Dendritic cell treated with granulocyte-macrophage colony-stimulating factor and Interleukin-4, amounts not matched to agents 40 ng/mL and 50 ng/mL, for 4 days (primary cell): ENCODE results near the gene ZDHHC14.

Source experiments
- H3K27ac Mint-ChIP-seq: one replicate; pipeline ENCODE4 v1.8.0; 2022; ENCODE audit warnings: mild to moderate bottlenecking, mixed read lengths
- H3K27me3 Mint-ChIP-seq: one replicate; pipeline ENCODE4 v1.8.0; 2022; ENCODE audit warnings: mild to moderate bottlenecking, mixed read lengths
- H3K36me3 Mint-ChIP-seq: one replicate; pipeline ENCODE4 v1.8.0; 2022; ENCODE audit warnings: low read depth, mixed read lengths
- H3K4me1 Mint-ChIP-seq: one replicate; pipeline ENCODE4 v1.8.0; 2022; ENCODE audit warnings: low read depth, mixed read lengths
- H3K4me3 Mint-ChIP-seq: one replicate; pipeline ENCODE4 v1.8.0; 2022; ENCODE audit warnings: mild to moderate bottlenecking, moderate library complexity, mixed read lengths
- H3K9me3 Mint-ChIP-seq: one replicate; pipeline ENCODE4 v1.8.0; 2022; ENCODE audit warnings: mixed read lengths
- intact Hi-C: fragments of 100-400 bp; cut with micrococcal nuclease; formaldehyde crosslinking; loops from one replicate; pipeline ENCODE4 v1.15.0; 2022

Gene ZDHHC14

GRCh38 chr6:157628463-157628862 lies 247.5 kb downstream of the ZDHHC14 start:
- intact Hi-C loops = no loop called here
- no peak overlapping the region for H3K4me3 Mint-ChIP-seq
- no peaks in the 10 kb centered on the region for H3K36me3 Mint-ChIP-seq
- H3K27me3 Mint-ChIP-seq = no peaks in the 10 kb centered on the region
- no peaks in the 10 kb centered on the region for H3K4me1 Mint-ChIP-seq
- H3K27ac Mint-ChIP-seq = no peak overlapping the region
- peaks cover 2% of the 10 kb centered on the region for H3K9me3 Mint-ChIP-seq

- H3K4me3 Mint-ChIP-seq = no peak overlapping the region
- H3K4me1 Mint-ChIP-seq = no peaks in the 10 kb centered on the region
- intact Hi-C loops = no loop called here
- no peak overlapping the region for H3K27ac Mint-ChIP-seq
- H3K36me3 Mint-ChIP-seq = no peaks in the 10 kb centered on the region
- H3K27me3 Mint-ChIP-seq = no peaks in the 10 kb centered on the region
- H3K9me3 Mint-ChIP-seq = no peaks in the 10 kb centered on the region
Measured at GRCh38 chr6:157629220-157629619, 248.2 kb downstream of the ZDHHC14 start.

GRCh38 chr6:157630463-157631080 lies 249.6 kb downstream of the ZDHHC14 start:
- Mint-ChIP-seq H3K9me3 (no peaks in the 10 kb centered on the region), H3K27ac (no peak overlapping the region), H3K36me3 (no peaks in the 10 kb centered on the region), H3K4me1 (no peaks in the 10 kb centered on the region), H3K4me3 (no peak overlapping the region), H3K27me3 (no peaks in the 10 kb centered on the region)
- intact Hi-C loops = no loop called here

- intact Hi-C loops = no loop called here
- Mint-ChIP-seq H3K9me3 (no peaks in the 10 kb centered on the region), H3K27ac (no peak overlapping the region), H3K27me3 (no peaks in the 10 kb centered on the region), H3K4me3 (no peak overlapping the region), H3K4me1 (no peaks in the 10 kb centered on the region), H3K36me3 (no peaks in the 10 kb centered on the region)
Measured at GRCh38 chr6:157631412-157631811, 250.4 kb downstream of the ZDHHC14 start.

- no peaks in the 10 kb centered on the region for H3K36me3 Mint-ChIP-seq
- no peaks in the 10 kb centered on the region for H3K4me1 Mint-ChIP-seq
- intact Hi-C loops = no loop called here
- H3K27me3 Mint-ChIP-seq = no peaks in the 10 kb centered on the region
- H3K27ac Mint-ChIP-seq = no peak overlapping the region
- H3K4me3 Mint-ChIP-seq = no peak overlapping the region
- no peaks in the 10 kb centered on the region for H3K9me3 Mint-ChIP-seq
Measured at GRCh38 chr6:157631838-157632614, 251.0 kb downstream of the ZDHHC14 start.

GRCh38 chr6:157632821-157633220 lies 251.8 kb downstream of the ZDHHC14 start:
- Mint-ChIP-seq H3K9me3 (no peaks in the 10 kb centered on the region), H3K36me3 (no peaks in the 10 kb centered on the region), H3K27ac (no peak overlapping the region), H3K4me1 (no peaks in the 10 kb centered on the region), H3K27me3 (no peaks in the 10 kb centered on the region), H3K4me3 (no peak overlapping the region)
- intact Hi-C loops = no loop called here

GRCh38 chr6:157634546-157634945 lies 253.6 kb downstream of the ZDHHC14 start:
- no peaks in the 10 kb centered on the region for H3K4me1 Mint-ChIP-seq
- H3K4me3 Mint-ChIP-seq = no peak overlapping the region
- H3K9me3 Mint-ChIP-seq = no peaks in the 10 kb centered on the region
- intact Hi-C loops = no loop called here
- H3K27ac Mint-ChIP-seq = no peak overlapping the region
- H3K36me3 Mint-ChIP-seq = no peaks in the 10 kb centered on the region
- peaks cover 5% of the 10 kb centered on the region for H3K27me3 Mint-ChIP-seq

GRCh38 chr6:157635388-157636244 lies 254.6 kb downstream of the ZDHHC14 start:
- intact Hi-C loops = no loop called here
- no peaks in the 10 kb centered on the region for H3K4me1 Mint-ChIP-seq
- H3K36me3 Mint-ChIP-seq = no peaks in the 10 kb centered on the region
- no peaks in the 10 kb centered on the region for H3K9me3 Mint-ChIP-seq
- H3K27ac Mint-ChIP-seq = no peak overlapping the region
- no peak overlapping the region for H3K4me3 Mint-ChIP-seq
- peaks cover 8% of the 10 kb centered on the region for H3K27me3 Mint-ChIP-seq

GRCh38 chr6:157637516-157637915 lies 256.5 kb downstream of the ZDHHC14 start:
- H3K27me3 Mint-ChIP-seq = peaks cover 8% of the 10 kb centered on the region
- no peak overlapping the region for H3K27ac Mint-ChIP-seq
- H3K4me1 Mint-ChIP-seq = no peaks in the 10 kb centered on the region
- intact Hi-C loops = no loop called here
- H3K36me3 Mint-ChIP-seq = no peaks in the 10 kb centered on the region
- H3K4me3 Mint-ChIP-seq = no peak overlapping the region
- H3K9me3 Mint-ChIP-seq = no peaks in the 10 kb centered on the region

GRCh38 chr6:157637941-157638662 lies 257.1 kb downstream of the ZDHHC14 start:
- H3K36me3 Mint-ChIP-seq = no peaks in the 10 kb centered on the region
- no peak overlapping the region for H3K4me3 Mint-ChIP-seq
- intact Hi-C loops = no loop called here
- no peak overlapping the region for H3K27ac Mint-ChIP-seq
- no peaks in the 10 kb centered on the region for H3K9me3 Mint-ChIP-seq
- no peaks in the 10 kb centered on the region for H3K4me1 Mint-ChIP-seq
- H3K27me3 Mint-ChIP-seq = peaks cover 8% of the 10 kb centered on the region

- Mint-ChIP-seq H3K27me3 (peaks cover 8% of the 10 kb centered on the region), H3K9me3 (no peaks in the 10 kb centered on the region), H3K36me3 (no peaks in the 10 kb centered on the region), H3K4me1 (no peaks in the 10 kb centered on the region), H3K4me3 (no peak overlapping the region), H3K27ac (no peak overlapping the region)
- intact Hi-C loops = no loop called here
Measured at GRCh38 chr6:157638779-157639178, 257.8 kb downstream of the ZDHHC14 start.

- H3K27me3 Mint-ChIP-seq = peaks cover 23% of the 10 kb centered on the region
- H3K9me3 Mint-ChIP-seq = no peaks in the 10 kb centered on the region
- H3K4me3 Mint-ChIP-seq = no peak overlapping the region
- intact Hi-C loops = no loop called here
- no peak overlapping the region for H3K27ac Mint-ChIP-seq
- H3K36me3 Mint-ChIP-seq = no peaks in the 10 kb centered on the region
- peaks cover 12% of the 10 kb centered on the region for H3K4me1 Mint-ChIP-seq
Measured at GRCh38 chr6:157640746-157641451, 259.9 kb downstream of the ZDHHC14 start.

GRCh38 chr6:157641837-157642236 lies 260.8 kb downstream of the ZDHHC14 start:
- Mint-ChIP-seq H3K36me3 (no peaks in the 10 kb centered on the region), H3K9me3 (no peaks in the 10 kb centered on the region), H3K27me3 (peaks cover 23% of the 10 kb centered on the region), H3K27ac (no peak overlapping the region), H3K4me3 (no peak overlapping the region), H3K4me1 (peaks cover 16% of the 10 kb centered on the region)
- intact Hi-C loops = no loop called here
